OCI-LY7 (cell line): ENCODE data around the gene RNASEH2A. TPM values are rescaled to one million over a fixed set of nuclear protein-coding genes. Genes with fewer than 3 reads are reported as not detected.
"Not testable (repeated sequence)": the region's sequence is repeated elsewhere in the genome, so short reads cannot be mapped to it uniquely, and the experiment has no call there.

ENCODE experiments used
- BruUV-seq: library from RNA; stranded (reverse); fragments of 400-500 nt; replicated peaks from 2 replicates; lab custom pipeline; 2021; lab: Mats Ljungman, UMichigan
- CTCF ChIA-PET: fragments of 300-600 bp; sonication (Branson Sonifier 250); formaldehyde crosslinking; loops from one replicate; lab custom pipeline; 2022; ENCODE audit warnings: antibody characterized with exemption; ENCODE audit not compliant: unreplicated experiment; lab: Charles Lee
- POLR2A ChIA-PET: fragments of 300-600 bp; sonication (Branson Sonifier 250); formaldehyde crosslinking; loops from one replicate; lab custom pipeline; 2022; ENCODE audit warnings: antibody characterized with exemption; lab: Charles Lee
- DNase-seq: peaks from one replicate; pipeline ENCODE4 v3.0.0-alpha.2; 2015; ENCODE audit warnings: low spot score
- H2AFZ ChIP-seq: fragments of 200-600 bp; sonication (generic), shearing (Covaris generic); 2 replicates; pipeline ENCODE4 v1.6.1; 2014; ENCODE audit warnings: mild to moderate bottlenecking, antibody characterized with exemption, low read length, moderate library complexity
- H3K27ac ChIP-seq: fragments of 200-600 bp; sonication (generic); 2 replicates; pipeline ENCODE4 v1.5.1; 2014; ENCODE audit warnings: mixed run types, low read depth, mild to moderate bottlenecking, moderate library complexity, low read length, inconsistent platforms; ENCODE audit not compliant: poor library complexity, severe bottlenecking
- H3K36me3 ChIP-seq: fragments of 200-600 bp; sonication (generic); 2 replicates; pipeline ENCODE4 v1.6.1; 2014; ENCODE audit warnings: mild to moderate bottlenecking, antibody characterized with exemption, low read length, moderate library complexity, mixed read lengths; ENCODE audit not compliant: insufficient read depth
- H3K4me1 ChIP-seq: fragments of 200-600 bp; sonication (generic); 2 replicates; pipeline ENCODE4 v1.5.1; 2014; ENCODE audit warnings: mild to moderate bottlenecking, low read length; ENCODE audit not compliant: insufficient read depth, poor library complexity, severe bottlenecking
- H3K4me2 ChIP-seq: fragments of 200-600 bp; sonication (generic); 2 replicates; pipeline ENCODE4 v1.6.1; 2014; ENCODE audit warnings: mild to moderate bottlenecking, low read length
- H3K4me3 ChIP-seq: fragments of 200-600 bp; sonication (generic); 2 replicates; pipeline ENCODE4 v1.5.1; 2014; ENCODE audit warnings: mild to moderate bottlenecking, low read depth, low read length; ENCODE audit not compliant: poor library complexity, severe bottlenecking
- H3K79me2 ChIP-seq: fragments of 200-600 bp; sonication (generic); 2 replicates; pipeline ENCODE4 v1.6.1; 2016; ENCODE audit warnings: low read depth, mild to moderate bottlenecking, low read length, moderate library complexity, mixed read lengths; ENCODE audit not compliant: insufficient read depth
- H3K9me2 ChIP-seq: fragments of 200-600 bp; sonication (generic); 2 replicates; pipeline ENCODE4 v1.6.1; 2016; ENCODE audit warnings: mild to moderate bottlenecking, low read length, mixed read lengths; ENCODE audit not compliant: insufficient read depth
- H3K9me3 ChIP-seq: fragments of 200-600 bp; sonication (generic); 2 replicates; pipeline ENCODE4 v1.6.1; 2014; ENCODE audit warnings: mild to moderate bottlenecking, mixed run types, low read length, mixed read lengths
- H4K20me1 ChIP-seq: fragments of 200-600 bp; sonication (generic); 2 replicates; pipeline ENCODE4 v1.6.1; 2014; ENCODE audit warnings: mild to moderate bottlenecking, antibody characterized with exemption, low read length, moderate library complexity, mixed read lengths; ENCODE audit not compliant: insufficient read depth
- CTCF ChIP-seq: fragments of 200-600 bp; sonication (generic); conservative IDR thresholded peaks from 2 replicates; pipeline ENCODE4 v1.5.1; 2014; ENCODE audit warnings: mild to moderate bottlenecking, antibody characterized with exemption, low read length, moderate library complexity, mixed read lengths
- EZH2phosphoT487 ChIP-seq: fragments of 200-600 bp; sonication (generic); IDR thresholded peaks from 2 replicates; pipeline ENCODE4 v1.6.1; 2018; ENCODE audit warnings: low read depth, borderline replicate concordance, mild to moderate bottlenecking, mixed run types, antibody characterized with exemption, low read length, moderate library complexity, mixed read lengths
- intact Hi-C: fragments of 100-400 bp; cut with micrococcal nuclease; formaldehyde crosslinking; loops from one replicate; pipeline ENCODE4 v1.10.0; 2022; ENCODE audit not compliant: unreplicated experiment
- total RNA-seq, 2 experiments: library from RNA; depleted of rRNA in 1 of 2; stranded (reverse); fragments of >200 nt in 1 of 2; shearing (Covaris generic) in 1 of 2; gene quantifications; 2 replicates each; pipeline ENCODE4 v1.2.3, GENCODE V29; 2014 to 2022

Gene RNASEH2A
- total RNA-seq, 2 experiments from 2014 or later: 86.0 to 115 TPM

- Histone ChIP-seq H3K36me3 (peaks cover 19% of the 10 kb centered on the region; the same call in 1 of the 2 replicates), H3K4me2 (peak overlapping the region; percentile 54), H3K9me2 (no peaks in the 10 kb centered on the region), H4K20me1 (no peaks in the 10 kb centered on the region; the same call in 1 of the 2 replicates), H3K4me3 (no peak overlapping the region), H3K79me2 (peaks cover 19% of the 10 kb centered on the region), H3K4me1 (peaks cover 26% of the 10 kb centered on the region), H3K27ac (no peak overlapping the region), H2AFZ (no peak overlapping the region), H3K9me3 (no peaks in the 10 kb centered on the region)
- ChIA-PET CTCF (interaction anchor here (0.9 to 1.3 kb wide), 3 partner anchors 18 to 29 kb away, joined by 3 to 5 read pairs (median 4); no protein-coding TSS in a partner anchor), POLR2A (no interaction called here)
- TSS peak; percentile 26 for BruUV-seq
- intact Hi-C loops: loop anchor here (1.0 to 2.0 kb wide), 3 partner anchors 19 to 120 kb away; no protein-coding TSS in a partner anchor
- TF ChIP-seq EZH2phosphoT487: no peak
- peak; percentile 93 for TF ChIP-seq CTCF
- DNase-seq: peak; percentile 86
These were observed 10.0 kb upstream of the RNASEH2A start for GRCh38 chr19:12796146-12797071.

- ChIA-PET POLR2A (interaction anchor here (0.9 kb wide), 1 partner anchor 9 kb away, joined by 4 read pairs; no protein-coding TSS in a partner anchor), CTCF (interaction anchor here (1.3 kb wide), 1 partner anchor 30 kb away, joined by 4 read pairs; no protein-coding TSS in a partner anchor)
- Histone ChIP-seq H2AFZ (no peak overlapping the region), H3K36me3 (peaks cover 19% of the 10 kb centered on the region; the same call in 1 of the 2 replicates), H3K4me1 (peaks cover 28% of the 10 kb centered on the region), H3K4me3 (no peak overlapping the region), H3K27ac (no peak overlapping the region), H3K9me3 (no peaks in the 10 kb centered on the region), H3K79me2 (peaks cover 20% of the 10 kb centered on the region), H4K20me1 (no peaks in the 10 kb centered on the region; the same call in 1 of the 2 replicates), H3K9me2 (no peaks in the 10 kb centered on the region), H3K4me2 (no peak overlapping the region)
- intact Hi-C loops: loop anchor here (2.0 kb wide), 1 partner anchor 120 kb away; no protein-coding TSS in a partner anchor
- TF ChIP-seq EZH2phosphoT487 (no peak), CTCF (no peak)
- DNase-seq: no peak
- BruUV-seq: no TSS peak
These were observed 9.2 kb upstream of the RNASEH2A start for GRCh38 chr19:12797141-12797587.

DNA sequence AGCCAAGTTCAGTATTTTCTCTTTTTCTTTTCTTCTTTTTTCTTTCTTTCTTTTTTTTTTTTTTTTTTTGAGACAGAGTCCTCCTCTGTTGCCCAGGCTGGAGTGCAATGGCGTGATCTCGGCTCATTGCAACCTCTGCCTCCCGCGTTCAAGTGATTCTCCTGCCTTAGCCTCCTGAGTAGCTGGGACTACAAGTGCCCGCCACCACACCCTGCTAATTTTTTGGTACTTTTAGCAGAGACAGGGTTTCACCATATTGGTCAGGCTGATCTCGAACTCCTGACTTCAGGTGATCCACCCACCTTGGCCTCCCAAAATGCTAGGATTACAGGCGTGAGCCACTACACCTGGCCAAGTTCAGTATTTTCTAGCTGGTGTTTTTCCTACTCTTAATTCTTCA lies 8.8 kb upstream of the RNASEH2A start:
- H2AFZ ChIP-seq, H3K4me2 ChIP-seq, H3K9me2 ChIP-seq, H3K4me3 ChIP-seq, H3K9me3 ChIP-seq, H3K27ac ChIP-seq, H4K20me1 ChIP-seq, DNase-seq, BruUV-seq, CTCF ChIA-PET: not testable (repeated sequence)
- Histone ChIP-seq H3K36me3 (peaks cover 19% of the 10 kb centered on the region; the same call in 1 of the 2 replicates), H3K79me2 (peaks cover 18% of the 10 kb centered on the region), H3K4me1 (peaks cover 33% of the 10 kb centered on the region)
- POLR2A ChIA-PET: interaction anchor here (0.9 kb wide), 1 partner anchor 8 kb away, joined by 4 read pairs; no protein-coding TSS in a partner anchor
- intact Hi-C loops: loop anchor here (2.0 kb wide), 1 partner anchor 121 kb away; no protein-coding TSS in a partner anchor
